ENCODE measurements around the gene PDZD2. TPM values are rescaled to one million over a fixed set of nuclear protein-coding genes. Genes with fewer than 3 reads are reported as not detected.

The PDZD2 gene
- total RNA-seq, 1 experiment from 2014 or later, result 2.2 TPM

GRCh38 chr5:31755676-31756230, 116.8 kb downstream of the PDZD2 start:
- Histone ChIP-seq H3K27ac (ENCODE audit: low read depth, low read length, poor library complexity, severe bottlenecking) (no peak overlapping the region), H3K4me1 (ENCODE audit: insufficient read depth, low read length, poor library complexity, severe bottlenecking) (no peaks in the 10 kb centered on the region), H3K4me3 (ENCODE audit: low read depth, low read length, poor library complexity, severe bottlenecking) (no peak overlapping the region), H3K27me3 (replicated peaks; ENCODE audit: insufficient read depth, low read depth, low read length, poor library complexity) (no peaks in the 10 kb centered on the region), H3K9me3 (ENCODE audit: low read depth, low read length, poor library complexity, severe bottlenecking) (no peaks in the 10 kb centered on the region), H3K36me3 (ENCODE audit: insufficient read depth, low read length, poor library complexity, severe bottlenecking) (no peaks in the 10 kb centered on the region)
- CTCF ChIA-PET, result no interaction called here
- TF ChIP-seq, protein P1, sequence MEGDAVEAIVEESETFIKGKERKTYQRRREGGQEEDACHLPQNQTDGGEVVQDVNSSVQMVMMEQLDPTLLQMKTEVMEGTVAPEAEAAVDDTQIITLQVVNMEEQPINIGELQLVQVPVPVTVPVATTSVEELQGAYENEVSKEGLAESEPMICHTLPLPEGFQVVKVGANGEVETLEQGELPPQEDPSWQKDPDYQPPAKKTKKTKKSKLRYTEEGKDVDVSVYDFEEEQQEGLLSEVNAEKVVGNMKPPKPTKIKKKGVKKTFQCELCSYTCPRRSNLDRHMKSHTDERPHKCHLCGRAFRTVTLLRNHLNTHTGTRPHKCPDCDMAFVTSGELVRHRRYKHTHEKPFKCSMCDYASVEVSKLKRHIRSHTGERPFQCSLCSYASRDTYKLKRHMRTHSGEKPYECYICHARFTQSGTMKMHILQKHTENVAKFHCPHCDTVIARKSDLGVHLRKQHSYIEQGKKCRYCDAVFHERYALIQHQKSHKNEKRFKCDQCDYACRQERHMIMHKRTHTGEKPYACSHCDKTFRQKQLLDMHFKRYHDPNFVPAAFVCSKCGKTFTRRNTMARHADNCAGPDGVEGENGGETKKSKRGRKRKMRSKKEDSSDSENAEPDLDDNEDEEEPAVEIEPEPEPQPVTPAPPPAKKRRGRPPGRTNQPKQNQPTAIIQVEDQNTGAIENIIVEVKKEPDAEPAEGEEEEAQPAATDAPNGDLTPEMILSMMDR (conservative IDR thresholded peaks at IDR 0.05; ENCODE audit: low read depth, low read length), result no peak
- TF ChIP-seq EZH2 (IDR thresholded peaks at IDR 0.05; ENCODE audit: borderline replicate concordance, low read depth, low read length, poor library complexity, severe bottlenecking), result no peak
- DNase-seq (ENCODE audit: low spot score), result no peak
- POLR2A ChIA-PET (ENCODE audit: low non-redundant PET), result no interaction called here
- intact Hi-C loops (cut with micrococcal nuclease; ENCODE audit: unreplicated experiment), result no loop called here
- no TSS peak for BruUV-seq (replicated peaks)

GRCh38 chr5:31757806-31758205, 118.9 kb downstream of the PDZD2 start:
- BruUV-seq (replicated peaks), result no TSS peak
- H3K27me3 ChIP-seq (replicated peaks; ENCODE audit: insufficient read depth, low read depth, low read length, poor library complexity), result no peaks in the 10 kb centered on the region
- TF ChIP-seq EZH2 (IDR thresholded peaks at IDR 0.05; ENCODE audit: borderline replicate concordance, low read depth, low read length, poor library complexity, severe bottlenecking), result no peak
- TF ChIP-seq, protein P1 (conservative IDR thresholded peaks at IDR 0.05; ENCODE audit: low read depth, low read length), result no peak
- no peak overlapping the region for H3K4me3 ChIP-seq (ENCODE audit: low read depth, low read length, poor library complexity, severe bottlenecking)
- no peak for DNase-seq (ENCODE audit: low spot score)
- H3K4me1 ChIP-seq (ENCODE audit: insufficient read depth, low read length, poor library complexity, severe bottlenecking), result no peaks in the 10 kb centered on the region
- H3K36me3 ChIP-seq (ENCODE audit: insufficient read depth, low read length, poor library complexity, severe bottlenecking), result no peaks in the 10 kb centered on the region
- POLR2A ChIA-PET (ENCODE audit: low non-redundant PET), result interaction anchor here (0.7 kb wide), 1 partner anchor 313 kb away, joined by 10 read pairs; no protein-coding TSS in a partner anchor
- CTCF ChIA-PET, result no interaction called here
- H3K9me3 ChIP-seq (ENCODE audit: low read depth, low read length, poor library complexity, severe bottlenecking), result no peaks in the 10 kb centered on the region
- intact Hi-C loops (cut with micrococcal nuclease; ENCODE audit: unreplicated experiment), result no loop called here
- no peak overlapping the region for H3K27ac ChIP-seq (ENCODE audit: low read depth, low read length, poor library complexity, severe bottlenecking)

- H3K4me1 ChIP-seq (ENCODE audit: insufficient read depth, low read length, poor library complexity, severe bottlenecking), result no peaks in the 10 kb centered on the region
- no peak for TF ChIP-seq EZH2 (IDR thresholded peaks at IDR 0.05; ENCODE audit: borderline replicate concordance, low read depth, low read length, poor library complexity, severe bottlenecking)
- TF ChIP-seq, protein P1 (conservative IDR thresholded peaks at IDR 0.05; ENCODE audit: low read depth, low read length), result no peak
- DNase-seq (ENCODE audit: low spot score), result no peak
- intact Hi-C loops (cut with micrococcal nuclease; ENCODE audit: unreplicated experiment), result no loop called here
- POLR2A ChIA-PET (ENCODE audit: low non-redundant PET), result no interaction called here
- CTCF ChIA-PET, result interaction anchor here (0.7 kb wide), 1 partner anchor 491 kb away, joined by 5 read pairs; no protein-coding TSS in a partner anchor
- no peaks in the 10 kb centered on the region for H3K36me3 ChIP-seq (ENCODE audit: insufficient read depth, low read length, poor library complexity, severe bottlenecking)
- no peak overlapping the region for H3K27ac ChIP-seq (ENCODE audit: low read depth, low read length, poor library complexity, severe bottlenecking)
- no peaks in the 10 kb centered on the region for H3K9me3 ChIP-seq (ENCODE audit: low read depth, low read length, poor library complexity, severe bottlenecking)
- H3K27me3 ChIP-seq (replicated peaks; ENCODE audit: insufficient read depth, low read depth, low read length, poor library complexity), result no peaks in the 10 kb centered on the region
- no TSS peak for BruUV-seq (replicated peaks)
- H3K4me3 ChIP-seq (ENCODE audit: low read depth, low read length, poor library complexity, severe bottlenecking), result no peak overlapping the region
These were observed 120.0 kb downstream of the PDZD2 start for GRCh38 chr5:31758803-31759425.
